Transverse colon (tissue), 3 donors: ENCODE measurements around the gene TRPM3.

ENCODE experiments used
- POLR2A ChIP-seq: fragments of 450-650 bp; IDR thresholded peaks from one replicate; pipeline ENCODE4 v1.6.1; 2016; ENCODE audit warnings: antibody characterized with exemption, mild to moderate bottlenecking, moderate library complexity
- POLR2AphosphoS5 ChIP-seq, 3 donors: sonication (generic); formaldehyde crosslinking; IDR thresholded peaks; one replicate each; pipeline ENCODE4 v1.6.1; 2016; ENCODE audit warnings: antibody characterized with exemption in 3 of 3

DNA sequence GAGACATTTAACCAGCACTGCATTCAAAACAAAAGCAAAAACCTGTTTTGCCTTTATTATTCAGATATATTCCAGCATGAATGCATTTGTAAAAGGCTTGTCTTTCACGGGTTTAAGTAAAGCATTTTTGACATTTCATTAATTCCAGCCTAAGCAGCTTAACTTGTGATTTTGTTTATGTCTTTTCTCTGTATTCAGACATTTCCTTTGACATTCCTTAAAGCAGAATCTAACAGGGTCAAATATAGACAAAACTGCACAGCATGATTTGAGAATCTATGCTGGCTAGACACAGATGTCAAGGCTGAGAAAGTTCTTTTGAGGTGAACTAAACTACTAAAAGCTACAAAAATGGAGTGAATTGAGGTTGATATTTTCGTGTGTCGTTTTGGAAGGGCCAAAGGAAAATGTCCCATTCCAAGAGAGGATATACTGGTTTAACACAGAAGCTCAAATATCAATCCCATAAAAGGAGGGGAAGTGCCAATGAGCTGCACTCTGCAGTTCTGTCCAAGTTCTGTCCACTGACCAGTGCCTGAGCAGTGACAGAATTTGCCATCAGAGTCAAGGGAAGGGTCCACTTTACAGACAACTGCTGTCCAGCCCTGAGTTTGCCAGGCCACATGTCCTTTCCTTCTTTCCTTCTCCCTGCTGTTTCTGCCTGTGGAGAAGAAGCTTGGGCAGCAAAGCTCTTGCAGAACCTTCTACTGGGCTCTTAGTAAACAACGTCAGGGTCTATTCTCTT, 508.2 kb downstream of the TRPM3 start:
- TF ChIP-seq POLR2AphosphoS5 (IDR thresholded peaks at IDR 0.05), result no peak
- no peak for TF ChIP-seq POLR2A
